GM06990 (cell line): ENCODE data around the gene ESRRA.
A peak's percentile ranks its signal among the peaks of the same experiment; 100 is the strongest.

Experiments
- DNase-seq: peaks from one replicate; pipeline ENCODE4 v3.0.0-alpha.2; 2011; ENCODE audit not compliant: insufficient read length; ENCODE audit errors: extremely low read depth
- H3K27me3 ChIP-seq: replicated peaks from 2 replicates; pipeline ENCODE4 v1.6.0; 2011; ENCODE audit warnings: low read length; ENCODE audit not compliant: control insufficient read depth, insufficient read depth
- H3K36me3 ChIP-seq: 2 replicates; pipeline ENCODE4 v1.5.1; 2011; ENCODE audit warnings: low read length; ENCODE audit not compliant: control insufficient read depth, insufficient read depth
- H3K4me3 ChIP-seq: replicated peaks from 2 replicates; pipeline ENCODE4 v1.5.1; 2011; ENCODE audit warnings: low read depth, mild to moderate bottlenecking, control low read depth, low read length
- CTCF ChIP-seq: IDR thresholded peaks from 2 replicates; pipeline ENCODE4 v1.5.1; 2011; ENCODE audit warnings: low read length, control low read depth, mild to moderate bottlenecking, inconsistent platforms; ENCODE audit not compliant: insufficient read depth, poor library complexity, severe bottlenecking

The ESRRA gene

GRCh38 chr11:64339754-64340408 is 34.6 kb downstream of the ESRRA start, which contains the start of gene CCDC88B:
CCDC88B (plus strand) TSS chr11:64340204; CDS start chr11:64340267, 63 bp downstream.
- H3K36me3 ChIP-seq: peaks cover 17% of the 10 kb centered on the region
- peak within 1 kb of the TSS; percentile 90 for H3K4me3 ChIP-seq
- H3K27me3 ChIP-seq: no peaks in the 10 kb centered on the region
- DNase-seq: peak; percentile 83
- TF ChIP-seq CTCF: no peak

- Histone ChIP-seq H3K36me3 (peaks cover 21% of the 10 kb centered on the region), H3K27me3 (no peaks in the 10 kb centered on the region), H3K4me3 (peak overlapping the region; percentile 90)
- TF ChIP-seq CTCF: peak; percentile 20
- peak; percentile 81 for DNase-seq
These were observed 35.5 kb downstream of the ESRRA start for GRCh38 chr11:64340671-64341335.

- Histone ChIP-seq H3K4me3 (peak overlapping the region; percentile 90; the same call in 1 of the 2 replicates), H3K36me3 (peaks cover 23% of the 10 kb centered on the region)
These were observed 36.1 kb downstream of the ESRRA start for GRCh38 chr11:64341429-64341828.

GRCh38 chr11:64341851-64342791 is 36.8 kb downstream of the ESRRA start:
- Histone ChIP-seq H3K27me3 (no peaks in the 10 kb centered on the region), H3K36me3 (peaks cover 25% of the 10 kb centered on the region), H3K4me3 (peak overlapping the region; percentile 8)
- peak; percentile 22 for TF ChIP-seq CTCF
- DNase-seq: peak; percentile 91

More at GRCh38 chr11:64341429-64341828, 36.1 kb downstream of the ESRRA start:
- no peak for TF ChIP-seq CTCF
- H3K27me3 ChIP-seq: no peaks in the 10 kb centered on the region
- no peak for DNase-seq

- no peak overlapping the region for H3K4me3 ChIP-seq
- DNase-seq: no peak
- no peaks in the 10 kb centered on the region for H3K27me3 ChIP-seq
- TF ChIP-seq CTCF: no peak
- H3K36me3 ChIP-seq: peaks cover 24% of the 10 kb centered on the region
These were observed 37.8 kb downstream of the ESRRA start for GRCh38 chr11:64342869-64343745.
